Germinal center (tissue), 1 donor: ENCODE data around the gene GRAMD1B.
A peak's percentile ranks its signal among the peaks of the same experiment; 100 is the strongest.

Source experiments
- DNase-seq: peaks from one replicate; pipeline ENCODE4 v3.0.0; 2012; ENCODE audit warnings: mixed read lengths, low spot score

Gene GRAMD1B

DNA sequence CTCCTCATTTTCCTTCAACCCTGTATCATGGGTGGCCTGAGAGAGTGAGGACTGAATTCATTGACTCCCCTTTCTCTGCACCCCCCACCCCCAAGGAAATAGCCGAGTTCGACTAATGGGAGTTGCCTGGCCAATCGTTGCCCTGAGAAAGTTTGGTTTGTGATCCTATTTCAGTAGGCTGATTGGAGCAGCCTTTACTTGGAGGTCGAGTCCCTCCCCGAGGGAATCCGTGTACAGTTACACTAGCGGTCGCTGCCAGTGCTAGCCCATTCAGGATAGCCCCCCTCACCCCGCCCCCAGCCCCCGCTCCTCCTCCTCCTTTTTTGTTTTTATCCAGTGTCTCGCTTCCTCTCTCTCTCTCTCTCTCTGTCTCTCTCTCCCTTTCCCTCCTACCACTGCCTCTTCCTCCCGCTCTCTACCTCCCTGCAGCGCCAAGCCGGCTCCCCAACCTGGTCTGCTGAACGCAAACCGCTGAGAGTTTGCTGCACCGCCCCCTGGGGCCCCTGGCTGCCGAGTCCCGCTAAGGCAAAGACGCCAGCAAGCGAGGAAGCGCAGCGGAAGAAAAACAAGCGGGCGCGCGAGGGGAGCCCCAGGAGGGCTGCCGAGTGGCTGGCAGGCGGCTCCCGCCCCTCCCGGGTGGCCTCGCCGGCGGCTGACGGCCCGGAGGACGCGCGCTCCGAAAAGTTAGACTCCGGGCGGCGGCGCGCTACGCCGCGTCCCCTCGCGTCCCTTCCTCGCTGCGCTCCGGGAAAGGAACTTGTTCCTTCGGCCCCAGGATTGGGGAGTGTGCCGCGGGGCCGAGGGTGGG lies at the start of gene GRAMD1B:
Gene GRAMD1B, plus strand, starts transcription at position 357 of the 808 bp plus-strand sequence. CDS start 524 bp downstream, outside the sequence.
- DNase-seq, result peak; percentile 90

DNA sequence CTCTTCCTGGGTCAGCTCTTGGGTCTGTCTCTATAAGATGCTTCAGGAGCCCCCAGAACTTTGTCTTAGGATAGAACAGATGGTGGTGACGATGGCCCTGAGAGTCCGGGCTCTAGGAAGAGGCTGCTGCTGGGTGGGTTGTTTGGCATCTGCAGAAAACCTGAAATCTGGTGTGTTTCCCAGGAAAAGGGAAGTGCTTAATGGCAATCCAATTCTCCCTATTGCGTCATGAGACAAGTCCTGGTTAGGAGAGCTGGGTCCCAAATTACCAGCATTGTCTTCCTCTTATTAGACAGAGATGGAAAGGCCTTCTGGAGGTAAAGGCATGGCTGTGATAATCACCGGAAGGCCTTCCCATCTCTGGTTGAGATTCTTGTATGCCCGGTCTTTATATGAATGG lies 48.9 kb upstream of the GRAMD1B start:
- DNase-seq, result no peak

DNA sequence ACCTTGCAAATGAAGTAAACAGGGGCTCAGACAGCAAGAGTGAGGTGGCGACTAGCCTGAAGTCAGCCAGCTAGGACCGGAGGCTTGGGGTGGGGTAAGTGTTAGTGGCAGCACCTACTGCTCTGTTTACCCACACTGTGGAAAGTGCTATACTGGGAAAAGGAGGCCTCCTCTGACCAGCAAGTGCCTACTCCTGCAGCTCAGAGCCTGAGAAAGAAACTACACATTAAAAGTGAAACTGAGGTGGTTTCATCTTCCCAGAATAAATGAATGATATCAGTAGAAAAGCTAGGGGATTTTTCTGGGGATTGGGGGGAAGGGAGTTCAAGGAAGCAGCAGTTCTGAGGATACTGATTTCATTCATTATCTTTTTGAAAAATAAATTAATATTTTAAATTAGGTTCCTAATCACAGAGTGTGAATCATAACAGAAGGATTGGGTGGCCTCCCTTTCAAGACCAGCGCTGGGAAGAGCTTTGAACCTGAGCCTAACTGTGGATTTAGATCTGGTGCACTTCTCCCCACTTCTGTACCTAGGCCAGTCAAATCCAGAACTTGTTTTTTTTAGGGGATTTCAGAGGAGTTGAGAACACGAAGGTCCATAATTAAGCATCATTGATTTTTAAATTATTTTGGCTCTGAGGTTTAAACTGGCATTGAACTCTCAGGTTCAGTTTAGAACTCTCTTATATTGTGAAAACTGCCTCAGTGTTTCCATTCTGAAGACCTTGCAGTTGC lies 48.1 kb upstream of the GRAMD1B start:
- no peak for DNase-seq

DNA sequence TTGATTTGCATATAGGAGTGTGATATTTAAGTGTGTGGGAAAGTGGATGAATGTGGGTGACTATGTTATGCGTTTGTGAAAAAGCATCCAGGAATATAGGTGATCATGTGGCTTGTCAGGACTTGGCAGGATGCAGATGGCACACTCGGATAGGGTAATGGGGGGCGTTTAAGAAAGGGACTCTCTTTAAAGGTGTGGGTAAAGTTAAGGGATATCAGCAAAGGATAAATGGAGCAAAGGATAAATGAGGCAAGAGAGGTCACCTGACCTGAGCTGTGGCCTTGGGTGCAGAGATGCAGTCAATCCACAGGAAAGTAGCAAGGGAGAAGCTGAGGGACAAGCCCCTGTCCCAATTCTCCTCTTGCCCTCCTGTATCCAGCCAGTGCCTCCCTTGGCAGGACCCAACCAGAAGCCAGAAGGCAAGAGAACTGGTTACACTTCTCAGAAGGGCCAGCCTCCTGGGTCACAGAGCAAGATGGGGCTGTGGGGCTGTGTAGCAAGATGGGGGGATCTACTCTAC lies 47.5 kb upstream of the GRAMD1B start:
- DNase-seq, result no peak

DNA sequence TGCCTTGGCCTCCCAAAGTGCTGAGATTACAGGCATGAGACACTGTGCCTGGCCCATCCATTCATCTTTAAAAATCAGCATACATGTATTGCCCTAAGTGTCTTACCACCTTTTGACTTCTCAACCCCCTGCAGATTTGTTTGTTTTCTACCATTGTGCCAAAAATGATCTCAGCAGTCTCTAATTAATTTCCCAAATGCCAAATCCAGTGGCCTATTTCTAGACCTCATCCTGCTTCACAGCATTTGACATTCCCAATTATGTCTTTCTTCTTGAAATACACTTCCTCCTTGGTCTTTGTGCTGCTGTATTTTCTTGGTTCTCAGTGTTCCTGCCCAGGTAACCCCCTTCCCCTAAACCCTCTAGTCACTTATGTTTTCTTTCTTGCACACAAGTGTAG lies 46.0 kb upstream of the GRAMD1B start:
- DNase-seq, result no peak

DNA sequence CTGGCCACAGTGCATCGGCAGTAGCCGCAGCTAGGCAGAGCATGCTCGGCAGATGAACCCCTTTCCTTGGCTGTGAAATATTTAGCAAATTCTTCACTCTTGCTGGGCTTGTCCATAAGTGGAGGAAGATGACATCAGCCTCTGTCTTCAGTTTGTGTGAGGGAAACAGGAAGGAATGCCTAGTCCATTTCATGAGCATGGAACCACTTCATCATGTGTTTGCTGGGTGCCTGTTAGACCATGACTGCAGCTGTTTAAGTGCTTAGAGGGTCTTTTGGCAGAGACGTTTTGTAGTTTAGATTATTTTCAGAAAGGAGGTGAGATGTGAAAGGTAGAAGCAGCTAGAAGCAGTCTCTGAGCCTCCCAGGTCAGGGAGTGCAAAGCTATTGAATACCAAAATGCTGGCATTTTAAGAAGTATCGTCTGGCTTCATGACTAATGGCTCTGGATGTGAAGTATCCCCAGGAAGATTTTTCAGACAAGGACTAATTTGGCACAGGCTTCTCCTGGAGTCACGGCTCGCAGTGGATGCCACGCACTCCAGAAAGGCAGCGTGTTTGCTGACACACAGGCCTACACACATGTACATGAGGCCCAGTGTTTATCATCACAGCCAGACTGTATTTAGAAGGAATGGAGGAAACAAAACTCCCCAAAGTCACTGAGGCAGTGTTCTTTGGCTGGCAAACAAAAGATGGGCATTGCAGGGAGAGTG lies 43.1 kb upstream of the GRAMD1B start:
- no peak for DNase-seq

DNA sequence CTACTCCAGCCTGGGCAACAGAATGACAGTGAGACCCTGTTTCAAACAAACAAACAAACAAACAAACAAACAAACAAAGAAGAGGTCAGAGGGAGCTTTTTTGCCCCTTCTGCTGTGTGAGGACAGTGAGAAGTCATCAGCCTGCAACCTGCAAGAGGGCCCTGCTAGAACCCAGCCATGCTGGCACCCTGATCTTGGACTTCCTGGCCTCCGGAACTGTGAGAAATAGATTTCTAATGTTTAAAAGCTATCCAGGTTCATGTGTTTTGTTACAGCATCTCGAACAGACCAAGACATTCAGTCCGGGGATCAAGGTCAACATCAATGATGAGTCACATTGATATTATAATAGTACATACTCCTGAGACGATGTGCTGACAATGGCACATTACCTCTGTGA lies 41.4 kb upstream of the GRAMD1B start:
- DNase-seq, result no peak

DNA sequence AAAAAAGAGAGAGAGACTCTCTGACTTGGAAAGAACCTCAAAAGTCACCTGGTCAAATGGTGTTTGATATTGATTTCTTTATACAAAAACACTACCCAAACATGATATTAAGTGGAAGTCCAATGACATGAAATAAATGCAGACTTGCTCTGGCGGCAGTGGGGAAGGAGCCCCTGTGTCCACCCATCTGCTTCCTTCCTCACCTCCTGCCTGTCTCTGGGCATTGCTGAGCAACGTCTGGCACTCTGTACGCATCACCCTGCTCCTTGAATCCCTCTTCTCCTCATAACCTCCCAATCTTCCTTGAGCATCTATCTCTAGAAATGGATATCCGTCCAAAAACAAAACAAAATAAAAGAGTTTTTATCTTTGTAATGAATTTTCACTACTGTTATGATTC lies 39.9 kb upstream of the GRAMD1B start:
- DNase-seq, result no peak

DNA sequence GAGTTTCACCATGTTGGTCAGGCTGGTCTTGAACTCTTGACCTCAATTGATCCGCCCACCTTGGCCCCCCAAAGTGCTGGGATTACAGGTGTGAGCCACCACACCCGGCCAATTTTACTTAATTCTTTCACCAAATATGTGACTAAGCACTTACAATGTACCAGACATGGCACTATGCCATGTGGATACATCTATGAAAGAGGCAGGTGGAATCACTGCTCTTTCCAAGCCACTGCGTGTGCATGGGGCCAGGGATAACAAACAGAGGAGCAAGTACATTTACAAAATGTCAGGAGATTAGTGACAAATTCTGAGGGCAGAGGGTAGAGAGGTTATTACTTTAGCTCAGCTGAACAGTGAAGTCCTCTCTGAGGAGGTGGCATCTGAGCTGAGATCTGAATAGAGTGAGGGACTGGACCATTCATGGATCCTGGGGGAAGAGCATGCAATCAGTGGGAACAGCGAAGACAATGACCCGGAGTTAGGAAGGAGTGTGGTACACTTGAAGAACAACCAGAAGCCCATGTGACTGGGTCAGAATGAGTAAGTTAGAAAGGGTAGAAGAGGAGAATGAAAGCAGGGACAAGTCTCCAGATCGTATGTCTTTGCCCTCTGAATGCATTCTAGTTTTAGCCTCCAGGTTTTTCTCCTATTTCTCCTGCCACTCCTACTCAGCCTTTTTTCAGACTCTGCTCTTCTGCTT lies 38.3 kb upstream of the GRAMD1B start:
- DNase-seq, result no peak

DNA sequence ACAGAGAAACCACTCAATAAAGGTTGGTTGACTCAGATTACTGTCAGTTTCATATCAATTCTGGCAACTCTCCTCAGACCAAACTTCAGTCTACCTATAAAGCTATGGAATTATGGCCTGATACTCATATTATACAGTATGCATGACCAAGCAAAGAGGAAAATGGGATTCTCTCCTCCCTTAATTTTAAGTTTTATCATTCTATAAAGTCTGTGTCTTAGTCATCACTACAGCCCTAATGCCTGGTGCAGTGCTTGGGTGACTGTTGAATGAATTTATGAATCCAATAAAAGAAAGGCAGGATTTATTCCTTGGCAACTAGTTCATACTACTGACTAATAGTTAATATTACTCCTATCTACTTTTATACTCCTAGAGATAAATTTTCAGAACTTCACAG lies 37.6 kb upstream of the GRAMD1B start:
- no peak for DNase-seq

DNA sequence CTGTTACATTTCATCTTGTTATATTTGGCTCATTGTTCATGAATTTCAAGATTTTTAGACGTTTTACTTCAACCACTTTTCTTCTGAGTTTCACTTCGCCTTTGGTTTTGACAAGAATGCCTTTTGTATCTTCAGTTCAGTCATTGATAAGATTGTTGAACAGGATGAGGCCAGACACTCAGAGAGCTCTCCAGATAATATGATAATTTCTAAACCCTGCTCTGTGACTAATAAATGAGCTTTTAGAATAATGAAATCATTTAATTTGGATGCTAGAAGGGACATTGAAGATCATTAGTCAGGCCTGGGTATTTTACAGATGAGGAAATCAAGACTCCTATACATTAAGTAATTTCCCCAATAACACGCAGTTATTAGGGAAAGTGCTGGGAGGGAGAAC lies 37.2 kb upstream of the GRAMD1B start:
- no peak for DNase-seq

DNA sequence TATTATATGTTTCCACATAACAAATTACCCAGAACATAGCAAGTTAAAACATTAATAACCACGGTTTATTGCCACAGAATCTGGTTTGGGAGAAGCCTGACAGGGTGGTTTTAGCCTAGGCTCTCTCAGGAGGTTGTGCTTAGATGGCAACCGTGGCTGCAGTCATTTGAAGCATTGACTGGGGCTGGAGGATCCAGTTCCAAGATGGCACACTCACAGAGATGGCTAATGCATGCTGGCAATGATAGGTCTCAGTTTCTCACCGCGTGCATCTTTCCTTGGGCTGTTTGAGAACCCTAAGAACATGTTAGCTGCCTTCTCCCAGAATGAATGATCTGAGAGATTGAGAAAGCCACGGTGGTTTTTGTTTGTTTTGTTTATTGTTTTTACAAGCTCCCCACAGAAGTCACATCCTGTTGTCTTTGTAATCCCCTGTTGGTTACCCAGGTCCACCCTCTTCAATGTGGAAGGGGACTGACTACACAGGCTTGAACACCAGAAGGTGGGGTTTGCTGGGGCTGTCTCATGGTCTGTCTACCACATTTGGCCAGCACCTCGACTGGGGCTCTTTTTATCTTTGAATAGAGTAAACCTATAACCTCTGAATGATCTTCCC lies 36.6 kb upstream of the GRAMD1B start:
- no peak for DNase-seq

DNA sequence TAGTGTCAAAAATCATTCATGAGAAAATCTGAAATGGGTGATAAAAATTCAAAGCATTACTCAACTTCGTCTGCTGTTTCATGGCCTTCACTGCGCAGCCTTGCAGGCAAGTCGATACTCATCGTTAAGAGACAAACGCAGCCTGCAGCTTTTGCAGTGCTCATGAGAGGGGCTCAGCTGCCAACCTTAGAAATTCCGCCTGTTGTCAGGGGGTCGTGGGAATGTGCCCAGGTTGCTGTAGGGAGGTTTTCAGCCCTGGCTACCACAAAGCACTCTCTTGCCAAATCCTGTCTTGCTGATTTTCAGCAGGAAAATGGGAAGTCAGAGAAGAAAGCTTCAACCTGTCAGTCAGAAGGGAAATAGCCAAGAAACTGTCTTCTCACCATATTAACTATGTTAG lies 25.4 kb upstream of the GRAMD1B start:
- no peak for DNase-seq

DNA sequence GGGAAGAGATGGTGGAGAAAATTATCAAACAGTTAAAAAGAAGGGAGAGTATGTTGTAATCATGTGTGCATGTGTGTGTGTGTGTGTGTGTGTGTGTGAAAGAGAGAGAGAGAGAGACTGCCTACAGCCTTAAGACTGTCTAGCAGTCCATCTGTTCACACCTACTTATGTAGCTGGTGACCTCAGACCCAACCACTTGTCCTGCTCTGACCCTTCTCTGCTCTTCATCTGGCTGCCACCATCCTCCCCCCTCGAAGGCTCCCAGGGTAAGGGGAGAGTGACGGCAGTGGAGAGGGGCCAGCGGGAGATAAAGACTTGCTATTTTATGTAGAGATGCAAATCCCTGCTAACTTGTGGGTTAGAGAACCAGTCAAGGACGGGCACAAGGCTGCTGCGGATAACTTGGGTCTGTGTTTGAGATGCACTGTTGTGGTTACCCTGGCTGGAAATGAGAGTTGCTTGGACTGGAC lies 24.9 kb upstream of the GRAMD1B start:
- DNase-seq, result no peak

DNA sequence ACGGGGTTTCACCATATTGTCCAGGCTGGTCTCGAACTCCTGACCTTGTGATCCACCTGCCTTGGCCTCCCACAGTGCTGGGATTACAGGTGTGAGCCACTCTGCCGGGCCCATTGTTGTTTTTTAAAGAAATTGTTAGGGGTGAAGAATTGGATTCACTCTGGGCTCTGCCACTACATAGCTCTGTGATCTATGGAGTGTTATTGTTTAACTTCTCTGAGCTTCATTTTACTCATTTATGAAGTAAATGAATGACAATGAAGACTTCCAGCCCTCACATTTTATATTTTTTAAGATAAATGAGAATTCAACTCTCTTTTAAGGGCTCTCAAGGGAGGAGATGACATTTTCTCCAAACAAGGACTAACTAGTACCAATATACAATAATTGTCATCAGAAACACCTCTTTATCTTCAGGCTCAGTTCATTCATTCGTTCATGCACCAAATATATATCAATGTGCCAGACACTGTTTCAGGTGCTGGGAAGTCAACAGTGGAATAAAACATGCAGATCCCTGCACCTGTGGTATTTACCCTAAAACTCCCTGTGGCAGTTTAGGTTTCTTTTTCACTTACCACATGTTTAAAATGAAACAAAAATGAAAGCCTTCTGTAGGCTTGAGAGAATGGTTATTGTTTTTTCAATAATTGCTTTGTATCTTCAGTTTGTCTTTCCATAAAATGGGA lies 23.5 kb upstream of the GRAMD1B start:
- no peak for DNase-seq

DNA sequence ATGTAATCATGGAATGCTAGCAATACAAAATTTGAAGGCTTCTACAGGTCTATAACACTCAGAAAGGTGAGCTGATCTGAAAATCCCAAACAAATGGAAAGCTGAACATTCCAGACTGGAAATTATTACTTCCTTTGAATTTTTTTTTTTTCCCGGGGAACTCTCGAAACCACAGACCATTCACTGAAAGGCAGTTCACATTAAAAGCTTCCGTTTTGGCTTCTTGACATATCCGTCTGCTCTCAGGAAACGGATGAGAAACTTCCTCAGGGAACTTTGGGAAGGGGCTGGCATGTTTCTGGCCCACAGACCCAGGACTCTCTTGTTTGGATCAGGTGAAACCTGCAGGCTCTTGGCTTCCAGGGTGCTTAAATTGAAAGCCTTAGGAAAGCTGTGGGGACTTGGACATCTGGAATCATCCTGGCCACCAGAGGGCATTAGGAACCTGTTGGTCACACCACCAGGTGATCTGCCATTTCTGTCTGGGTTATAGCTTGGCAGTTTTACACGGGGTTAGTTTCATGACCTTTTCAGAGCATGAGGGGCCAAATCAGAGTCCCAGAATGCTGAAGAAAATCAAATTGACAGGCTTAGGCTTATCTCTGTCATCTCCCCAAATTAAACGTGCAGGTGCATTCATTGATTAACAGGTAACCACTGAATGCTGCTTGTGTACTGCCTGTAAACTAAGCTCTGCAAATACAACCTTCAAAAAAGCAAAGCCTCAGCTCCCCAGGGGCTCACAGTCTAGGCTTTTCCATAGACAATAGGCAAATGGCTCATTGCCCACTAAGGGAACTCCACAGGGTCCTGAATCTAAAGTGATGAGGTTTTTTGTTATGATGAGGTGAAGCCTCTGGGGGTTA lies 22.7 kb upstream of the GRAMD1B start:
- DNase-seq, result peak; percentile 40

DNA sequence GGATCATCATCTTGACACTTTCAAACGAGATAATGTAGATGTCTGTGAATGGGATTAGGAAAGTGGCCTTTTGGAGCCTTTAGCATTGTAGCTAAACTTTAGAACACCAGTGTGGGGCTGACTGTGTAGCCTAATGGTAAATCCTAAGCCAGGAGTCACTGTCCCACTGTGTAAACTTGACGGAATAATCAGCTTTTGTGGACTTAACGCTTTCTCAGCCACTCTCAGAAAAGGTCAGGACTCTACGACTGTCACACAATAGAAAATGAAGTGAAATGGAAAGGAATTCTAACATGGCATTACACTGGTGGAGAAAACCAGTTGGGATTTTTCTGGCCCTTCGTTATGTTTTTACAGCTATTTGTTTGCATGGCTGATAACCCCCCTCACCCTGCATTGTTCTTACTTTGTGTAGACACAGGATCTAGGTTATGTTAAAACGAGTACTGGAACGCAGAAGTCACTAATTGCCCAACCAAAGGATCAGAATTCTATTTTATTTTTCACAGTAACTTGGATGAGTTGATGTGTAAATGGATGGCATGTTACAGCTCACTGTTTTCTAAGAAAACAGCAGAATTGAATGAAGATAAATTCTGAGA lies 22.0 kb upstream of the GRAMD1B start:
- DNase-seq, result no peak

DNA sequence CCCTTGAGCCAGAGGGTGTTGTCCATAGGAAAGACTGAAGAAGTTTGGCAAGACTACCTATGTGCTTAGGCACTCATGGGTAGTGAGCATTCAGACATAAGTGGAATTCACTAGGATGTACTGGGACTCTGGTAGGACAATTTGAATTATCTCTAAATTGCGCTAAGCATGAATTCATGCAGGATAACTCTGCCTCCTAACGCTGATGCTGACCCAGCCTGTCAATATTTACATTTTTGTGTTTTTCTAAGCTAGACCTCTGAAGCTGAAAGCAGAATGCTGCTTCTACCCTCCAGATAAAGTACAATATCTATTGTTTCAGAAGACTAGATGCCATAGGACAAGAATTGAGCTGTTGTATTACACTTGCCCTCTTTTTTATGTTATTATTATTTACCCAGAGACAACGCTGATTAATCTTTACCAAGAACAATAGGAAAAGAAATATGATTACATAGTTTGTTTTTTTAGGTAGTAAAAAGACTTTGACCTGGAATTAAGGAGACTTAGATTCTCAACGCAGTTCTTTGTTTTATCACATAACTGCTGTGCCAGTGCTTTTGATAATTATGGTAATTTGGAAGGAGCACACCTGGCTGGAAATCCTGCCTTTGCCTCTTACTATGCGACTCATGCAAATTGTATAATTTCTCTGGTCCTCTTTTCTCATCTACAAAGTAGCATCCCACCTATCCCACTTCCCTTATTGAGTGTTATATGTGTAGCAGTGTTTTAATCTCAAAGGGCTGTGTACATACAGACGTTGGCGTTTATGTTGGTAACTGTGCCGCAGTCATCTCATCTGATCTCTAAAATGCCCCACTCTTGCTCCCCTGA lies 21.2 kb upstream of the GRAMD1B start:
- DNase-seq, result no peak
